Smooth muscle cell of the coronary artery (primary cell): ENCODE measurements around the gene KRT14. TPM values are rescaled to one million over a fixed set of nuclear protein-coding genes. Genes with fewer than 3 reads are reported as not detected.

Experiments used
- total RNA-seq: library from RNA; depleted of rRNA; stranded (reverse); fragments of >200 nt; gene quantifications from 2 replicates; pipeline ENCODE4 v1.2.3, GENCODE V29; 2014; ENCODE audit warnings: low replicate concordance

The KRT14 gene
- total RNA-seq: 0.23 TPM in 1 of 2 replicates, not detected in the other

DNA sequence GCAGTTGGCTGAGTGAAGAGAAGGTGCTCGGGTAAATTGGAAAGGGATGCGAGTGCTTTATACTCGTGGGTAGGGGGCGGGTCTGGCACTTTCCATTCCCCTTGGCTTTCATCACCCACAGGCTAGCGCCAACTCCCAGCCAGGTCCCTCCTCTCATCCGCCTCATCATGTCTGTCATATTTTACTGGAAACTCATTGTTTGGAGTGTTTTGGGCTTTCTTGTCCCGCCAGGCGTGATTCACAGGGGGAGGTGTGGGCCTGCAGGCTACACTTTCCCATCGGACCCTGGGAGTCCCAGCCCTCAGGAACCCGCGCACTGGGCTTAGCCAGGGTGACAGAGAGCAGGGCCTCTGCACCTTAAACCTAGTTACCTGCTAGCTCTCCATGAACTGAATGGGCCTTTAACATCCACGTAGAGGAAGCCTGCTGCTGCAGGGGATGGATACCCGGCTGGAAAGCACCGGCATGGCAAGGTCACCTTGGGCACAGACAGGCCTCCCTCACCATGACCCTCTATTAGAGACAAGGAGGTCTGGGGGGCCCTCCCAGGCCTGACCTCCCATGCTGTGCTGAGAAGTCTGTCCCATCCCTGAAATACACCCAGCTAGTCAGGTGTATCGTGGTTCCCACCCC is at the start of gene KRT14:
Gene KRT14 (minus strand): TSS at position 33 of the 633 bp plus-strand sequence. CDS start 61 bp downstream, outside the sequence.

DNA sequence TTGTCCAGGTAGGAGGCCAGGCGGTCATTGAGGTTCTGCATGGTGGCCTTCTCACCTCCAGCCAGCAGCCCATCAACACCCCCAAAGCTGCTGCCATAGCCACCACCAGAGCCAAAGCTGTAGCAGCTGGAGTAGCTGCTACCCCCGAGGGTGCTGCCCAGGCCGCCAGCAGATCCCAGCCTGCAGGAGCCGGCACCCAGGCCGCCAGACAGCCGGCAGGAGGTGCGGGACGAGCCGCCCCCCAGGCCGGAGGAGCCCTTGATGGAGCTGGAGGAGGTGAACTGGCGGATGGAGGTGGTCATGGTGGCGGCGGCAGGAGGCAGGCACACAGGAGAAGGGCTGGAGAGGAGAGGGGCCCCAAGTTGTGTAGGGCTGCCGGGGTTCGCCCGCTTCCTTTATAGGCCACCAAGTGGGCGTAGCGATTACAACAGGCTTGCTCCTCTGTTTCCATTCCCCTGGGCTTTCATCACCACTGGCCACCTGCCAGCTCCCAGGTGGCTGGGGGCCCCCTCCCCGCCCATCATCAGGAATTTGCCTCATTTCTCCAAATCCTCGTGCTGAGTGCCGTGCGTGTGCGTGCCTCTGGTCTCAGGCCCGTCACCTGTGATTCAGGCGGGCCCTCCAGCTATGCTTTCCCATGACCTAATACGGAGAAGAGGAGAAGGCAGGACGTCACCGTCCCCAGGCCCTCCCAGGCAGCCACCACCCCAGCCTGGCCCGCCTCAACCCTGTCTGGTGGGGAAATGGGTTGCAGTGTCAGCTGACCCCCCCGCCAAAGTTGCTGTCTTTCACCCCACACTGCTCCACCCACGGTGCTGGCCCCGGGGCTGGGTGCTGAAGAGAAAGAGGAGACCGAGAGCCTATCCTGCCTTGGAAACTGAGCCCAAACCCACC is 37.8 kb upstream of the KRT14 start, which contains the start of gene KRT17:
Gene KRT17 (minus strand): TSS at position 368 of the 894 bp plus-strand sequence. CDS start 66 bp downstream, at position 302.

DNA sequence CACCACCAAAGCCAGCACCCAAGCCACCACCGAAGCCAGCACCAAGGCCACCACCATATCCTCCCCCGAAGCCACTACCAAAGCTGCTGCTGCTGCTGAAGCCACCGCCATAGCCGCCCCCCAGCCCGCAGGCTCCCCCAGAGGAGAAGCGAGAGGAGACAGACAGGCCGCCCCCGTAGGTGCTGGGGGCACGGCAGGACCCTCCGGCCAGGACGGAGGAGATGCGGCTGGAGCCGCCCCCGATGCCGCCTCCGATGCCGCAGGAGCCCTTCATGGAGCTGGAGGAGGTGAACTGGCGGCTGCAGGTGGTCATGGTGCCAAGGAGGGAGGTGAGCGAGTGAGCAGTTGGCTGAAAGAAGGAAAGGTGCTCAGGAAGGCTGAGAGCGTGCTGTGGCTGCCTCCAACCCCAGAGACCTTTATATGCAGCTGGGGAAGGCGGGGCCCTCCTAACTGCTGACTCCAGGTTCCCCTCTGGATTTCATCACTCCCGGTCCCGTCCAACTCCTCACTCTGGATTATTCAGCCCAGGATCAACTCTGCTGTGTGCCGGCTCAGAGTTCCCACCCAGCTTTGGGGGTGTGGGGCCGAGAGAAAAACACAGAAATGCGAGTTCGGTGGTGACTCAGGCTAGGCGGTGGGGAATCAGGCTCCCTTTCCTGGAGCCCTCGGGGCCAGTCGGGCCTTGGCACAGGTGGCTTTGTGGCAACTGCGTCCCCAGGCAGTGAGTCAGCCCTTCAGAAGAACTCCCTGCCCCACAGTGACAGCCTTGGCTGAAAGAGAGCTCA is 25.9 kb upstream of the KRT14 start, which contains the start of gene KRT16:
Gene KRT16 (minus strand): TSS at position 392 of the 785 bp plus-strand sequence. CDS start 79 bp downstream, at position 313.

DNA sequence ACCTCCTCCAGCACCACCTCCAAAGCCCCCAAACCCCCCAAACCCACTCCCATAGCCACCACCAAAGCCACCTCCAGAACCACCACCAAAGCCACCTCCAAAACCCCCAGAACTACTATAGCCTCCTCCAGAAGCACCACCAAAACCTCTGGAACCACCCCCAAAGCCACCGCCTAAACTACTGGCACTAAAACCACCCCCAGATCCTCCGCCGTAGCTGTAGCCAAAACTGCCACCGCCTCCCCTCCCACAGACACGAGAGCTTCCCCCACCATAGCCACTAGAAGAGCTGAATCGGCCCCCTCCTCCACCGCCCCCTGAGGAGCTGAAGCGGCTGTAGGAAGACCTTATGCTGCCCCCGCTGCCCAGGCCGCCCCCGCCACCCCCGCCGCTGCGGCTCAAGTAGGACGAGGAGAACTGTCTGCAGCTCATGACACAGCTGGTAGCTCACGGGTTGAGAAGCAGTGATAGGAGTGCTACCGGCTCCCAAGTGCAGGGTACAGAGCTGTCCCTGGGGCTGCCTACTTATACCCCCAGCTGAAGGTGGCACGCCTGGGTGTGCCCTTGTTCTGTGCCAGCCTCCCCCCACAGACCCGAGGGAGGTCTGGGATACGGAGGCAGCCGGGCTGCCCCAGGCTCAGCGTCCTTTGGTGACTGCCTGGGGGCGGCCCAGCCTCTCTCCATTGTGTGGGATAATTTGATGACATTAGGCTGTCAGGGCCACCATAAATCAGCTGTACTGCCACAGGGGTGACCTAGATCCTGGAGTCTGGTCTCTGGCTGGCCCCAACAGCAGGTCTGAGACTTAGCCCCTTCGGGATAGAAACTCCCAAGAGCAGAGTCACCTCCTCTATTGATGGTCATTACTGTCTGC is 14.9 kb downstream of the KRT14 start, which contains the start of gene KRT9:
Gene KRT9 (minus strand): TSS at position 499 of the 874 bp plus-strand sequence. CDS start 67 bp downstream, at position 432.

Other genes starting within 250 kb of the KRT14 start
- not detected in 2 replicates for gene KRT33A, start 236.1 kb downstream of the KRT14 start, total RNA-seq
- gene KRT33B, start 217.1 kb downstream of the KRT14 start, total RNA-seq: not detected in 2 replicates
- under 0.01 TPM in 1 of 2 replicates, not detected in the other for gene KRT34, start 204.6 kb downstream of the KRT14 start, total RNA-seq
- not detected in 2 replicates for gene KRT31, start 189.3 kb downstream of the KRT14 start, total RNA-seq
- not detected in 2 replicates for gene KRT37, start 162.3 kb downstream of the KRT14 start, total RNA-seq
- under 0.01 TPM in 1 of 2 replicates, not detected in the other for gene KRT38, start 145.9 kb downstream of the KRT14 start, total RNA-seq
- not detected in 2 replicates for gene KRT32, start 119.5 kb downstream of the KRT14 start, total RNA-seq
- not detected in 2 replicates for gene KRT35, start 105.7 kb downstream of the KRT14 start, total RNA-seq
- gene KRT36, start 97.0 kb downstream of the KRT14 start, total RNA-seq: 0.08 and 0.12 TPM in 2 replicates
- gene KRT13, start 81.3 kb downstream of the KRT14 start, total RNA-seq: not detected in 2 replicates
- 0.35 and 0.90 TPM in 2 replicates for gene KRT15, start 68.0 kb downstream of the KRT14 start, total RNA-seq
- 8.8 and 47.4 TPM in 2 replicates for gene KRT19, start 58.6 kb downstream of the KRT14 start, total RNA-seq
- not detected in 2 replicates for gene KRT9, start 14.8 kb downstream of the KRT14 start, total RNA-seq
- gene KRT16, start 25.9 kb upstream of the KRT14 start, total RNA-seq: 0.15 and 0.35 TPM in 2 replicates
- gene KRT17, start 37.7 kb upstream of the KRT14 start, total RNA-seq: 0.47 and 4.3 TPM in 2 replicates
- gene EIF1, start 102.0 kb upstream of the KRT14 start, total RNA-seq: 82.7 and 93.4 TPM in 2 replicates
- not detected in 2 replicates for gene GAST, start 125.4 kb upstream of the KRT14 start, total RNA-seq
- gene HAP1, start 147.7 kb upstream of the KRT14 start, total RNA-seq: 0.08 and 0.12 TPM in 2 replicates
- 2.3 and 59.7 TPM in 2 replicates for gene JUP, start 199.8 kb upstream of the KRT14 start, total RNA-seq
- gene P3H4, start 225.1 kb upstream of the KRT14 start, total RNA-seq: 90.3 and 133 TPM in 2 replicates
- gene FKBP10, start 226.1 kb upstream of the KRT14 start, total RNA-seq: 494 and 761 TPM in 2 replicates
- 66.8 and 70.7 TPM in 2 replicates for gene NT5C3B, start 249.3 kb upstream of the KRT14 start, total RNA-seq